ENCODE data around the gene ARHGEF2.

ARHGEF2 gene

DNA sequence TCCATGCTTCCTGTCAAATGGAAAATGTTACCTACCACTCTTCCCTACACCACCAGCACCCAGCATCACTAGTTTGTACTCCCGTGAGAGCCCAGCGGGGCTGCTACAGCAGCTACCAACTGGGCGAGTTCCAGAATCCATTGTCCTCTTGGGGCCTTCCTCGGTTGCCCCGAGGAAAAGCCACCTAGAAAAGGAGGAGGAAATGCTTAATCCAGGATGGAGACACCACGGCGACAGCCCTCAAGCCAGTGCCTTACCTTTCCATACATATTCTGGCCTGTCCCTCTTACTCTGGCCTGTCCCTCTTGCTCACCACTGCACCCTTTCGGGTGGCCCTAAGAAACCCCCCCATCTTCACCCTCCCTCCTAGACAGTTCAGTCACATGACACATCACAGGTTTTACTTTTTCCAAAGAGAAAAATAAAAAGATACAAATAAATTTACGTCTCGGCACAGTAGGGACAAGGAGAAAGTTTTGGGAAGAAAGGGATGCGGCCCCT, 67.7 kb downstream of the ARHGEF2 start:
- no peak for DNase-seq

DNA sequence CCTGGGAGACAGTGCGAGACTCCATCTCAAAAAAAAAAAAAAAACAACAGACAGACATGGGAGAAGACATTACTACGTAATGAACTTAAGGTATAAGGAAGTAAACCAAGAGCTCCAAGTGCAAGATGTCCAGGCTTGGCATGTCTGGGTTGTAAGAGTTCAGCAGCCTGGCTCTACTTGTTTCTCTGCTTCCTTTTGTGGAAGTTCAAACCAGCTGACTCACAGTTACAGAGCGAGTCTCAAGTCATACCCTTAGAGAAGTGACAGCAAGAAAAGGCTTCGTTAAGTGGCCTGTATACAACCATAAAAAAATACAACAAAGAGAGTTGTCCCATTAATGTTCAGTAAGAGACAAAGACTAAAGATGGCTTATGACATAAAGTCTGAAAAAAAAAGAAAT, 68.5 kb downstream of the ARHGEF2 start:
- no peak for DNase-seq

DNA sequence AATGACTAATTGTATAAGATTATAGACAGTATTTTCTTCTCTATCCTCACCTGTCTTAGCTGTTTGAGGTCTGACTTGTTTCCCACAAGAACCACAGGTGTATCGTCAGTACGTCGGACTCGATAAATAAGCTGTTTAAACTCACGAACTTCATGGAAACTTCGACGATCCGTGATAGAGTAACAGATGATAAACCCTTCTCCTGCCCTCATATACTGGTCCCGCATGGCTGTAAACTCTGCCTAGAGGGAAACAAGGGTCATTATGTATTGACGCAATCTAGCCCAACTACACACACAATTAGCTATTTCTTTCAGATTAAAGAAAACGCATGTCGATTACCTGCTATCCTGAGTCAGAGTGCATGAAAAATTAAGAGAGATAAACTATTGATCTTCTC, 74.1 kb downstream of the ARHGEF2 start:
- no peak for DNase-seq

DNA sequence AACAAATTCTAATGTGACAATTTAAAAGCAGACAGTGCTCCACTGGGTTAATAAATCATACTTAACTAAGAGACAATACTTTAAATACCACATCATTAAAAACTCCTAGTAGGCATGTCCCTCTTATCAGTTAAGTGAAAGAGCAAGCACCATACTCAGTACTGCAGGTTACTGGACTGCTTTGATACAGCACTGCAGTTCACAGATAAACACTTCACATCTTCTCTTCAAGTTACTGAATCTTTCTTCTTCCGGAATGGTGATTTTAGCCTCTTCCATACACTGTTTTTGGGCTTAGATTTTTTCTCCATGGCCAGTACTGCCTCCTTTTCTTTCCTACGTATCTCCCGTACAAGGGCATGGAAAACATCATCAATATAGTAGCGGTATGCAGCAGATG, 78.2 kb downstream of the ARHGEF2 start:
- DNase-seq: no peak

DNA sequence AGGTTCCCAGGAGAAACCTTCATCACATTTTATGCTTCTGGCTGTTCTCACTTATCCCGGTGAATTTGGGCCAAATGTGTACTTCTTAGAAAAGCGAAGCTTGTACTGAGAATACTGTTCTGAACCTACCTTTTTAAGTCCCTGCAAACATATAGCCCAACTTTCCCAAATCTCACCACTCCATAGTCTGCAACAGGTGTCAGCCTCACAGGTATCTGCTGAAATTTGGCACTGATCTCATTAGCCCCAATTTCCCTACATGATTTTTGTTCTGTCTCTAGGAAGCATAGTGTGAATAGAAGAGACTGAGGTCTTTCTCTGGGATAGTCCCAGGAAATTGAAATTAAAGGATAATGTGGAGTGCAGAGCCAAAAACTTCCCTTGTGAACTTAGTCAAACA, 78.7 kb downstream of the ARHGEF2 start:
- DNase-seq: no peak

DNA sequence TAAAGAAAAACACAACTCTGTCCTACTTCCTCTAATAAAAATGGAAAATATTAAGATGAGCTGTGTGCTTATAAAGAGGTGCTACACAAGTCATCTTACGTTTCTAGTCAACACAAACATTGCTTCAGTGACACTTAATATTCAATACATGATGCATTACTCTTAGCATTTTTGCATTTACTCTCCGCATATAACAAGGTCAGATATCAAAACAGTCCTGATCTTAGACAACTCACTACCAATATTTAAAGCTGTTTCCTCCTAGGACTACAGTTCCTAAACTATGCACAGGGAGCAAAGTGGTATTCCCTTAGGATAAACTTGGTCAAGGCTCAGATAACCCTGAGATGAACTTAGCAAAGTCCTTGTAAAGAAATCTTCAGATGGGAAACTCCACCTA, 79.5 kb downstream of the ARHGEF2 start:
- no peak for DNase-seq

DNA sequence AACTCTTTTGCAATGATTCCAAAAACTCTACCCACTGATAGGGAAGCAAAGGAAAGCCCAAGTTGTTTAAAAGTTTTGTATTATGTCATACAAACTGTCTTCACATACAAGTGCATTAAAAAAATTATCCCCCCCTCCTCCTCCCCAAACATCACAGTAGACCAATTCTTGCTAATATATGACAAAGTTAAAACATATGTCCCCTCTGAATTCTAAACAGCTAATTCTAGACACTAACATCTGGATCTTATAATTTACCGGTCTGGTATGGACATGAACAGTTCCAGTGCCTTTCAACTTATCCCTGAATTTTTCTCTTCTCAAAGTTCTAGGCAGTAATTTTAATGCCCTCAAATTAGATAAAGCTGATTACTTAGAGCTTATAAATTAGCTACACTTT, 80.6 kb downstream of the ARHGEF2 start:
- no peak for DNase-seq
